HEK293T (cell line): ENCODE results near the gene KRTAP10-5.

Source experiments
- CTBP1 ChIP-seq: fragments of 450-650 bp; IDR thresholded peaks from 2 replicates; pipeline ENCODE4 v1.6.1; 2016; ENCODE audit warnings: borderline replicate concordance
- FOXA1 ChIP-seq: fragments of 450-650 bp; IDR thresholded peaks from 2 replicates; pipeline ENCODE4 v1.6.1; 2016; ENCODE audit warnings: mild to moderate bottlenecking
- FOXK2 ChIP-seq: fragments of 450-650 bp; IDR thresholded peaks from 2 replicates; pipeline ENCODE4 v1.6.1; 2016; ENCODE audit warnings: mild to moderate bottlenecking
- FOXM1 ChIP-seq: fragments of 450-650 bp; IDR thresholded peaks from 2 replicates; pipeline ENCODE4 v1.6.1; 2017; ENCODE audit warnings: mild to moderate bottlenecking, borderline replicate concordance
- SP1 ChIP-seq: fragments of 450-650 bp; IDR thresholded peaks from 2 replicates; pipeline ENCODE4 v1.6.1; 2017
- SUZ12 ChIP-seq: fragments of 450-650 bp; IDR thresholded peaks from 2 replicates; pipeline ENCODE4 v1.6.1; 2016; ENCODE audit warnings: mild to moderate bottlenecking
- ZNF384 ChIP-seq: fragments of 450-650 bp; IDR thresholded peaks from 2 replicates; pipeline ENCODE4 v1.6.1; 2016
- TF ChIP-seq, protein P1 (sequence below): fragments of 450-650 bp; IDR thresholded peaks from 2 replicates; pipeline ENCODE4 v1.6.1; 2016

DNA sequence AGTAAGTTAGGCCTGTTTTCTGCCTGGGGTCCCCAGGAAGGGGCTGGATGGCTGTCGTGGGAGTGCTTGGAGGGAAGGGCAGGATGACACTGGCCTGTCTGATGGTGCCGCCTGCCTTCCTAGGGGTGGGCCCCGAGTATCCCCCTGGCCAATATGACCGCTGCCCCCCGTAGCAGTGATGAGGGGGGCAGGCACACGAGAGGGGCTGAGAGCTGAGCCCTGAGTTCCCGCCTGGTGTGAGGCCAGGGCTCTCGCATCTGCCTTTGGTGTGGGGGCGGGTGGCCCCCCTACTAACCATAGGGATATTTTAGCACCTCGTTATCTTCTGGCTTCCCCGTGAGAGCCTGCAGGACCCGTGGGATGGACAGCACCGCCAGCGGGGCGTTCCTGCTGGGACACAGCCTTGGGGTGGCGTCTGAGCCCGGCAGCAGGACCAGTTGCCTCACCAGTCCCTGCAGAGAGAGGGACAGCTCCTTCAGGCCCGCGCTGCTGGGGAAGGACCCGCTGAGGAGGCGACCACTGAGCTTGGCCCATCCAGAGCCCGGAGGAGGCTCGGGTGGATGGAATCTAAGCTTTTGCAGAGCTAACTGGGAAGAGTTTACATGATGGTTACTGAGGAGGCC lies 50.8 kb downstream of the KRTAP10-5 start:
- TF ChIP-seq FOXK2: no peak
- no peak for TF ChIP-seq FOXA1
- no peak for TF ChIP-seq SP1
- TF ChIP-seq FOXM1: no peak
- TF ChIP-seq ZNF384: no peak
- no peak for TF ChIP-seq CTBP1
- TF ChIP-seq, protein P1, sequence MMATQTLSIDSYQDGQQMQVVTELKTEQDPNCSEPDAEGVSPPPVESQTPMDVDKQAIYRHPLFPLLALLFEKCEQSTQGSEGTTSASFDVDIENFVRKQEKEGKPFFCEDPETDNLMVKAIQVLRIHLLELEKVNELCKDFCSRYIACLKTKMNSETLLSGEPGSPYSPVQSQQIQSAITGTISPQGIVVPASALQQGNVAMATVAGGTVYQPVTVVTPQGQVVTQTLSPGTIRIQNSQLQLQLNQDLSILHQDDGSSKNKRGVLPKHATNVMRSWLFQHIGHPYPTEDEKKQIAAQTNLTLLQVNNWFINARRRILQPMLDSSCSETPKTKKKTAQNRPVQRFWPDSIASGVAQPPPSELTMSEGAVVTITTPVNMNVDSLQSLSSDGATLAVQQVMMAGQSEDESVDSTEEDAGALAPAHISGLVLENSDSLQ: no peak
- TF ChIP-seq SUZ12: no peak
